CD4-positive, alpha-beta T cell (primary cell): Measurements from ENCODE around the gene GNA15. TPM values are rescaled to one million over a fixed set of nuclear protein-coding genes. Genes with fewer than 3 reads are reported as not detected.

Experiments
- ATAC-seq: fragments of 200-7000 bp; cut with Tn5 transposase; one replicate; pipeline ENCODE4 v1.10.0; 2022; ENCODE audit warnings: mild to moderate bottlenecking; ENCODE audit not compliant: poor library complexity
- CTCF ChIA-PET: fragments of 350-600 bp; sonication (Branson Sonifier 250); formaldehyde crosslinking; loops from one replicate; lab custom pipeline; 2021; ENCODE audit warnings: antibody characterized with exemption, inconsistent platforms; lab: Charles Lee
- POLR2A ChIA-PET: fragments of 350-600 bp; sonication (Branson Sonifier 250); formaldehyde crosslinking; loops from one replicate; lab custom pipeline; 2021; ENCODE audit warnings: antibody characterized with exemption, inconsistent platforms; lab: Charles Lee
- DNase-seq, 14 experiments: peaks; one replicate each; pipeline ENCODE4 v3.0.0-alpha.2; 2013 to 2020; ENCODE audit warnings: mixed read lengths in 2 of 14
- H3K27ac ChIP-seq, 2 donors: one replicate each; pipeline versions ENCODE4 v1.5.1 to v1.7.0; 2013; ENCODE audit warnings: low read length in 2 of 2, low read depth in 1 of 2, mild to moderate bottlenecking in 1 of 2
- H3K27me3 ChIP-seq, 2 experiments: 1 replicate in 1 of 2; 2 replicates in 1 of 2; pipeline versions ENCODE4 v1.6.1 to v1.7.0; 2013; ENCODE audit warnings: low read length in 2 of 2, control low read depth in 1 of 2, mild to moderate bottlenecking in 1 of 2, moderate library complexity in 1 of 2; ENCODE audit not compliant: insufficient read depth in 2 of 2, control insufficient read depth in 1 of 2
- H3K36me3 ChIP-seq: one replicate; pipeline ENCODE4 v1.6.1; 2013; ENCODE audit warnings: low read length, control low read depth; ENCODE audit not compliant: insufficient read depth
- H3K4me1 ChIP-seq: one replicate; pipeline ENCODE4 v1.6.1; 2013; ENCODE audit warnings: low read length, control low read depth; ENCODE audit not compliant: insufficient read depth
- H3K4me3 ChIP-seq: one replicate; pipeline ENCODE4 v1.5.1; 2013; ENCODE audit warnings: mild to moderate bottlenecking, low read length, moderate library complexity
- H3K9me3 ChIP-seq, 2 experiments: 1 replicate in 1 of 2; 2 replicates in 1 of 2; pipeline versions ENCODE4 v1.6.1 to v1.7.0; 2013; ENCODE audit warnings: low read length in 2 of 2, mild to moderate bottlenecking in 2 of 2, control low read depth in 1 of 2, moderate library complexity in 1 of 2; ENCODE audit not compliant: control insufficient read depth in 1 of 2, insufficient read depth in 1 of 2
- H3K27ac Mint-ChIP-seq: one replicate; pipeline ENCODE4 v1.8.0; 2020; ENCODE audit warnings: mixed read lengths
- H3K27me3 Mint-ChIP-seq: one replicate; pipeline ENCODE4 v1.8.0; 2021; ENCODE audit warnings: mixed read lengths
- H3K36me3 Mint-ChIP-seq: one replicate; pipeline ENCODE4 v1.8.0; 2021; ENCODE audit warnings: low read depth, mixed read lengths
- H3K4me1 Mint-ChIP-seq: one replicate; pipeline ENCODE4 v1.8.0; 2021; ENCODE audit warnings: low read depth, mixed read lengths
- H3K4me3 Mint-ChIP-seq: one replicate; pipeline ENCODE4 v1.8.0; 2020; ENCODE audit warnings: mild to moderate bottlenecking, mixed read lengths
- H3K9me3 Mint-ChIP-seq: one replicate; pipeline ENCODE4 v1.8.0; 2020; ENCODE audit warnings: mixed read lengths
- CTCF ChIP-seq: fragments of 200-600 bp; IDR thresholded peaks from one replicate; pipeline ENCODE4 v1.8.0; 2022; ENCODE audit warnings: antibody characterized with exemption, mild to moderate bottlenecking
- intact Hi-C, 2 experiments: fragments of 100-400 bp; cut with DNase I in 1 of 2; cut with micrococcal nuclease in 1 of 2; formaldehyde crosslinking; loops; one replicate each; pipeline versions ENCODE4 v1.15.1 to v1.9.0; 2023 to 2025; cut with DNase I, micrococcal nuclease
- total RNA-seq, 174 experiments: library from RNA in 2 of 174; stranded (reverse) in 2 of 174; gene quantifications; one replicate each; pipeline ENCODE4 v1.2.3 and lab custom pipeline; 2021 to 2026

Gene GNA15
- total RNA-seq, 2 experiments from 2014 or later, result 12.1 to 14.9 TPM

- no peak overlapping the region for H3K4me3 Mint-ChIP-seq
- peak; percentile 94 for ATAC-seq
- CTCF ChIA-PET, result interaction anchor here (0.7 to 1.7 kb wide), 6 partner anchors 14 to 60 kb away, joined by 3 to 10 read pairs (median 4); no protein-coding TSS in a partner anchor
Measured at GRCh38 chr19:3163230-3163886, 27.5 kb downstream of the GNA15 start.

GRCh38 chr19:3163943-3164342 is 28.1 kb downstream of the GNA15 start:
- ChIA-PET CTCF (interaction anchor here (0.7 to 1.7 kb wide), 7 partner anchors 13 to 314 kb away, joined by 3 to 10 read pairs (median 3); no protein-coding TSS in a partner anchor), POLR2A (interaction anchor here (0.7 kb wide), 1 partner anchor 213 kb away, joined by 3 read pairs; no protein-coding TSS in a partner anchor)
- intact Hi-C loops, result loop anchor here (1.0 to 10.0 kb wide), 6 partner anchors 18 to 201 kb away; no protein-coding TSS in a partner anchor
- Histone ChIP-seq H3K9me3 (no peaks in the 10 kb centered on the region), H3K36me3 (no peaks in the 10 kb centered on the region), H3K4me3 (no peak overlapping the region), H3K27ac (no peak overlapping the region), H3K4me1 (peaks cover 19% of the 10 kb centered on the region), H3K27me3 (no peaks in the 10 kb centered on the region)
- H3K4me1 Mint-ChIP-seq, result peaks cover 13% of the 10 kb centered on the region
- peak overlapping the region; percentile 29 for H3K27ac Mint-ChIP-seq
- no peaks in the 10 kb centered on the region for H3K27me3 Mint-ChIP-seq
- no peak overlapping the region for H3K4me3 Mint-ChIP-seq
- no peak for DNase-seq
- ATAC-seq, result no peak
- TF ChIP-seq CTCF, result no peak
- no peaks in the 10 kb centered on the region for H3K36me3 Mint-ChIP-seq
- no peaks in the 10 kb centered on the region for H3K9me3 Mint-ChIP-seq

More at GRCh38 chr19:3163230-3163886, 27.5 kb downstream of the GNA15 start:
- H3K36me3 Mint-ChIP-seq, result no peaks in the 10 kb centered on the region
- no peak overlapping the region for H3K27ac ChIP-seq
- H3K27me3 ChIP-seq, result no peaks in the 10 kb centered on the region
- peaks cover 19% of the 10 kb centered on the region for H3K4me1 ChIP-seq
- intact Hi-C loops, result loop anchor here (1.0 to 10.0 kb wide), 6 partner anchors 17 to 201 kb away; no protein-coding TSS in a partner anchor
- no peaks in the 10 kb centered on the region for H3K27me3 Mint-ChIP-seq
- H3K4me3 ChIP-seq, result no peak overlapping the region
- POLR2A ChIA-PET, result interaction anchor here (0.7 kb wide), 1 partner anchor 213 kb away, joined by 3 read pairs; no protein-coding TSS in a partner anchor
- no peaks in the 10 kb centered on the region for H3K9me3 Mint-ChIP-seq
- TF ChIP-seq CTCF, result peak; percentile 89
- DNase-seq, result peak; percentile 60 to 87 (median 68)
- H3K27ac Mint-ChIP-seq, result peak overlapping the region; percentile 29
- H3K4me1 Mint-ChIP-seq, result peaks cover 13% of the 10 kb centered on the region
- no peaks in the 10 kb centered on the region for H3K9me3 ChIP-seq
- no peaks in the 10 kb centered on the region for H3K36me3 ChIP-seq

- Mint-ChIP-seq H3K27me3 (no peaks in the 10 kb centered on the region), H3K36me3 (no peaks in the 10 kb centered on the region), H3K4me1 (peaks cover 22% of the 10 kb centered on the region), H3K9me3 (no peaks in the 10 kb centered on the region), H3K27ac (no peak overlapping the region), H3K4me3 (no peak overlapping the region)
- no peak for TF ChIP-seq CTCF
- Histone ChIP-seq H3K27me3 (no peaks in the 10 kb centered on the region), H3K9me3 (no peaks in the 10 kb centered on the region), H3K4me3 (no peak overlapping the region), H3K4me1 (peaks cover 24% of the 10 kb centered on the region), H3K27ac (no peak overlapping the region), H3K36me3 (no peaks in the 10 kb centered on the region)
- ChIA-PET POLR2A (interaction anchor here (0.7 kb wide), 1 partner anchor 210 kb away, joined by 3 read pairs; no protein-coding TSS in a partner anchor), CTCF (no interaction called here)
- ATAC-seq (no peak), DNase-seq (no peak)
- intact Hi-C loops, result loop anchor here in 1 of 2 experiments (10.0 kb wide), 1 partner anchor 93 kb away; no protein-coding TSS in a partner anchor
Measured at GRCh38 chr19:3167533-3168272, 31.9 kb downstream of the GNA15 start.
